ENCODE results near the gene GPR84. TPM values are rescaled to one million over a fixed set of nuclear protein-coding genes. Genes with fewer than 3 reads are reported as not detected.
A peak's percentile ranks its signal among the peaks of the same experiment; 100 is the strongest.

The GPR84 gene
- total RNA-seq, 2 experiments from 2014 or later: 0.27 to 0.53 TPM

- H3K27ac ChIP-seq (ENCODE audit: low read depth in 1 of 2, low read length in 2 of 2): peak overlapping the region; percentile 33
- POLR2A ChIA-PET: interaction anchor here (1.6 kb wide), 1 partner anchor 10 kb away, joined by 3 read pairs; no protein-coding TSS in a partner anchor
- peak in 1 of 14 experiments; percentile 25 for DNase-seq
These were observed 43.1 kb upstream of the GPR84 start for GRCh38 chr12:54407183-54407905.

GRCh38 chr12:54405573-54405972 lies 41.3 kb upstream of the GPR84 start:
- Histone ChIP-seq H3K36me3 (ENCODE audit: insufficient read depth, low read length) (peaks cover 97% of the 10 kb centered on the region), H3K4me3 (ENCODE audit: low read length) (no peak overlapping the region), H3K27me3 (ENCODE audit: control insufficient read depth in 1 of 2, insufficient read depth in 2 of 2, low read length in 2 of 2) (no peaks in the 10 kb centered on the region), H3K27ac (ENCODE audit: low read depth in 1 of 2, low read length in 2 of 2) (no peak overlapping the region), H3K4me1 (ENCODE audit: insufficient read depth, low read length) (peaks cover 53% of the 10 kb centered on the region), H3K9me3 (ENCODE audit: control insufficient read depth in 1 of 2, insufficient read depth in 1 of 2, low read length in 2 of 2) (no peaks in the 10 kb centered on the region)
- H3K9me3 Mint-ChIP-seq: no peaks in the 10 kb centered on the region
- no peaks in the 10 kb centered on the region for H3K27me3 Mint-ChIP-seq
- ATAC-seq (ENCODE audit: poor library complexity) (no peak), DNase-seq (no peak)
- POLR2A ChIA-PET: interaction anchor here (0.6 kb wide), 1 partner anchor 8 kb away, joined by 3 read pairs; no protein-coding TSS in a partner anchor
- intact Hi-C loops (cut with DNase I, micrococcal nuclease): no loop called here
- no peak overlapping the region for H3K4me3 Mint-ChIP-seq
- TF ChIP-seq, protein P1, sequence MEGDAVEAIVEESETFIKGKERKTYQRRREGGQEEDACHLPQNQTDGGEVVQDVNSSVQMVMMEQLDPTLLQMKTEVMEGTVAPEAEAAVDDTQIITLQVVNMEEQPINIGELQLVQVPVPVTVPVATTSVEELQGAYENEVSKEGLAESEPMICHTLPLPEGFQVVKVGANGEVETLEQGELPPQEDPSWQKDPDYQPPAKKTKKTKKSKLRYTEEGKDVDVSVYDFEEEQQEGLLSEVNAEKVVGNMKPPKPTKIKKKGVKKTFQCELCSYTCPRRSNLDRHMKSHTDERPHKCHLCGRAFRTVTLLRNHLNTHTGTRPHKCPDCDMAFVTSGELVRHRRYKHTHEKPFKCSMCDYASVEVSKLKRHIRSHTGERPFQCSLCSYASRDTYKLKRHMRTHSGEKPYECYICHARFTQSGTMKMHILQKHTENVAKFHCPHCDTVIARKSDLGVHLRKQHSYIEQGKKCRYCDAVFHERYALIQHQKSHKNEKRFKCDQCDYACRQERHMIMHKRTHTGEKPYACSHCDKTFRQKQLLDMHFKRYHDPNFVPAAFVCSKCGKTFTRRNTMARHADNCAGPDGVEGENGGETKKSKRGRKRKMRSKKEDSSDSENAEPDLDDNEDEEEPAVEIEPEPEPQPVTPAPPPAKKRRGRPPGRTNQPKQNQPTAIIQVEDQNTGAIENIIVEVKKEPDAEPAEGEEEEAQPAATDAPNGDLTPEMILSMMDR (IDR thresholded peaks at IDR 0.05): no peak
- peaks cover 45% of the 10 kb centered on the region for H3K4me1 Mint-ChIP-seq (ENCODE audit: low read depth)
- peak overlapping the region; percentile 86 for H3K27ac Mint-ChIP-seq
- peaks cover 92% of the 10 kb centered on the region for H3K36me3 Mint-ChIP-seq (ENCODE audit: low read depth)
- CTCF ChIA-PET: interaction anchor here (1.8 to 8.6 kb wide), 2 partner anchors 10 to 33 kb away, joined by 10 to 147 read pairs; partner anchors contain the start of gene ITGA5

More at GRCh38 chr12:54407183-54407905, 43.1 kb upstream of the GPR84 start:
- no peak for ATAC-seq (ENCODE audit: poor library complexity)
- Mint-ChIP-seq H3K4me3 (no peak overlapping the region), H3K9me3 (no peaks in the 10 kb centered on the region), H3K27ac (peak overlapping the region; percentile 86), H3K4me1 (ENCODE audit: low read depth) (peaks cover 59% of the 10 kb centered on the region), H3K36me3 (ENCODE audit: low read depth) (peaks cover 87% of the 10 kb centered on the region), H3K27me3 (no peaks in the 10 kb centered on the region)
- intact Hi-C loops (cut with DNase I, micrococcal nuclease): no loop called here
- peaks cover 87% of the 10 kb centered on the region for H3K36me3 ChIP-seq (ENCODE audit: insufficient read depth, low read length)
- H3K9me3 ChIP-seq (ENCODE audit: control insufficient read depth in 1 of 2, insufficient read depth in 1 of 2, low read length in 2 of 2): no peaks in the 10 kb centered on the region
- no peak overlapping the region for H3K4me3 ChIP-seq (ENCODE audit: low read length)
- CTCF ChIA-PET: interaction anchor here (2.4 kb wide), 1 partner anchor 8 kb away, joined by 16 read pairs; no protein-coding TSS in a partner anchor
- peaks cover 71% of the 10 kb centered on the region for H3K4me1 ChIP-seq (ENCODE audit: insufficient read depth, low read length)
- TF ChIP-seq, protein P1 (IDR thresholded peaks at IDR 0.05): no peak
- no peaks in the 10 kb centered on the region for H3K27me3 ChIP-seq (ENCODE audit: control insufficient read depth in 1 of 2, insufficient read depth in 2 of 2, low read length in 2 of 2)

- H3K27ac ChIP-seq (ENCODE audit: low read depth in 1 of 2, low read length in 2 of 2): peak overlapping the region; percentile 29 to 52
- peaks cover 97% of the 10 kb centered on the region for H3K36me3 Mint-ChIP-seq (ENCODE audit: low read depth)
These were observed 40.8 kb upstream of the GPR84 start for GRCh38 chr12:54405106-54405505.

More at GRCh38 chr12:54405106-54405505, 40.8 kb upstream of the GPR84 start:
- TF ChIP-seq, protein P1 (IDR thresholded peaks at IDR 0.05): no peak
- ChIA-PET CTCF (interaction anchor here (1.8 to 8.6 kb wide), 2 partner anchors 11 to 34 kb away, joined by 10 to 147 read pairs; partner anchors contain the start of gene ITGA5), POLR2A (interaction anchor here (0.6 kb wide), 1 partner anchor 8 kb away, joined by 3 read pairs; no protein-coding TSS in a partner anchor)
- ATAC-seq (ENCODE audit: poor library complexity) (no peak), DNase-seq (no peak)
- Histone ChIP-seq H3K4me1 (ENCODE audit: insufficient read depth, low read length) (peaks cover 49% of the 10 kb centered on the region), H3K4me3 (ENCODE audit: low read length) (no peak overlapping the region), H3K36me3 (ENCODE audit: insufficient read depth, low read length) (peaks cover 98% of the 10 kb centered on the region), H3K27me3 (ENCODE audit: control insufficient read depth in 1 of 2, insufficient read depth in 2 of 2, low read length in 2 of 2) (no peaks in the 10 kb centered on the region), H3K9me3 (ENCODE audit: control insufficient read depth in 1 of 2, insufficient read depth in 1 of 2, low read length in 2 of 2) (no peaks in the 10 kb centered on the region)
- H3K27me3 Mint-ChIP-seq: no peaks in the 10 kb centered on the region
- H3K27ac Mint-ChIP-seq: peak overlapping the region; percentile 86
- intact Hi-C loops (cut with DNase I, micrococcal nuclease): no loop called here
- no peak overlapping the region for H3K4me3 Mint-ChIP-seq
- H3K9me3 Mint-ChIP-seq: no peaks in the 10 kb centered on the region
- peaks cover 48% of the 10 kb centered on the region for H3K4me1 Mint-ChIP-seq (ENCODE audit: low read depth)

Data from CD4-positive, alpha-beta T cell (primary cell).